ENCODE results near the gene POFUT2. TPM values are rescaled to one million over a fixed set of nuclear protein-coding genes. Genes with fewer than 3 reads are reported as not detected.
A peak's percentile ranks its signal among the peaks of the same experiment; 100 is the strongest.

Gene POFUT2, protein sequence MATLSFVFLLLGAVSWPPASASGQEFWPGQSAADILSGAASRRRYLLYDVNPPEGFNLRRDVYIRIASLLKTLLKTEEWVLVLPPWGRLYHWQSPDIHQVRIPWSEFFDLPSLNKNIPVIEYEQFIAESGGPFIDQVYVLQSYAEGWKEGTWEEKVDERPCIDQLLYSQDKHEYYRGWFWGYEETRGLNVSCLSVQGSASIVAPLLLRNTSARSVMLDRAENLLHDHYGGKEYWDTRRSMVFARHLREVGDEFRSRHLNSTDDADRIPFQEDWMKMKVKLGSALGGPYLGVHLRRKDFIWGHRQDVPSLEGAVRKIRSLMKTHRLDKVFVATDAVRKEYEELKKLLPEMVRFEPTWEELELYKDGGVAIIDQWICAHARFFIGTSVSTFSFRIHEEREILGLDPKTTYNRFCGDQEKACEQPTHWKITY
- total RNA-seq: 10 to 100 TPM; 19.5 to 66.3 (median 35.1) TPM

DNA sequence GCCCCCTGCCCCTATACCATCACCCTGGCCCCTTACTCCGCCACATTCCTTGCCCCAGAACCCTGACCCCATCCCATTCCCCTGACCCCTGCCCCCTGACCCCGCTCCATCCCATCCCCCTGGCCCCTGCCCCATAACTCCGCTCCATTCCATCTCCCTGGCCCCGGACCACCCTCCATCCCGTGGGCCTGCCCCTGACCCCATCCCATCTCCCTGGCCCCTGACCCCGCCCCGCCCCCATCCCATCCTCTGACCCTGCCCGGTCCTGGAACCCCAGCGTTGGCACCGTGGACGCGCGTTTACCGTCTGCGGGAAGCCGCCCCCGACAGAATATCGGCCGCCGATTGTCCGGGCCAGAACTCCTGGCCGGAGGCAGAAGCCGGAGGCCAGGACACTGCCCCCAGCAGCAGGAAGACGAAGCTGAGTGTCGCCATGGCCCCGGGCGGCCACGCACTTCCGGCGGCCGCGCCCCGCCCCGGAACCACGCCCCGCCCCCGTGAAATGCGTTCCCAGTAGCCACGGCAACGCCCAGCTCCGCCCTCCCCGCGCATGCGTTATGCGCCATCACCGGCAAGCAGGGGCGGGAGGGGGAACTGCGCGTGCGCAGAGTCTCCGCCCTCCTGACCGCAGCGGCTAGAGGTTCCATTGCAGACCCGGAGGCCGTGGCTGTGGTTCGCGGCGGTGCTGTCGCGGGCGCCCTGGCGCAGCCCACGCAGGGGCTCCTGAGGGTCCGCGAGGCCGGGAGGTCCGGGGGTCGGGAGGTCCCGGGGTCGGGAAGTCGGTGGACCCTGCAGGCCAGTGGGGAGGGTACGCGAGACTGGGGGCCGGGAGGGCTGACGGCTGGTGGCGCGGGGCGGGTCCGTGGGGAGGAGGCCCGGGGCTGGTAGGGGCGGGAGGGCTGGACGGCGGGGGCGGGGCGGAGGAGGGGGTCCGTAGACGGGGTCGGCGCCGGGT, at the start of gene POFUT2:
Gene POFUT2 (minus strand): TSS at position 458 of the 954 bp plus-strand sequence. CDS start 24 bp downstream, at position 434.
- Histone ChIP-seq H3K36me3 (peaks cover 0 to 33% (median 0%) of the 10 kb centered on the region in 3 donors), H3K9me3 (no peaks in the 10 kb centered on the region), H3K4me1 (peaks cover 0 to 50% (median 28%) of the 10 kb centered on the region in 4 donors), H3K27me3 (no peaks in the 10 kb centered on the region), H3K27ac (peak within 1 kb of the TSS; percentile 65 to 89 (median 82)), H3K4me3 (peak within 1 kb of the TSS; percentile 45 to 87 (median 61))
- DNase-seq (ENCODE audit: low spot score in 2 of 2): peak; percentile 93
- TF ChIP-seq POLR2A (IDR thresholded peaks at IDR 0.05): peak; percentile 70 to 87
- TF ChIP-seq, protein P1, sequence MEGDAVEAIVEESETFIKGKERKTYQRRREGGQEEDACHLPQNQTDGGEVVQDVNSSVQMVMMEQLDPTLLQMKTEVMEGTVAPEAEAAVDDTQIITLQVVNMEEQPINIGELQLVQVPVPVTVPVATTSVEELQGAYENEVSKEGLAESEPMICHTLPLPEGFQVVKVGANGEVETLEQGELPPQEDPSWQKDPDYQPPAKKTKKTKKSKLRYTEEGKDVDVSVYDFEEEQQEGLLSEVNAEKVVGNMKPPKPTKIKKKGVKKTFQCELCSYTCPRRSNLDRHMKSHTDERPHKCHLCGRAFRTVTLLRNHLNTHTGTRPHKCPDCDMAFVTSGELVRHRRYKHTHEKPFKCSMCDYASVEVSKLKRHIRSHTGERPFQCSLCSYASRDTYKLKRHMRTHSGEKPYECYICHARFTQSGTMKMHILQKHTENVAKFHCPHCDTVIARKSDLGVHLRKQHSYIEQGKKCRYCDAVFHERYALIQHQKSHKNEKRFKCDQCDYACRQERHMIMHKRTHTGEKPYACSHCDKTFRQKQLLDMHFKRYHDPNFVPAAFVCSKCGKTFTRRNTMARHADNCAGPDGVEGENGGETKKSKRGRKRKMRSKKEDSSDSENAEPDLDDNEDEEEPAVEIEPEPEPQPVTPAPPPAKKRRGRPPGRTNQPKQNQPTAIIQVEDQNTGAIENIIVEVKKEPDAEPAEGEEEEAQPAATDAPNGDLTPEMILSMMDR (IDR thresholded peaks at IDR 0.05): peak in 2 of 5 experiments; percentile 32 to 51
- TF ChIP-seq EP300 (IDR thresholded peaks at IDR 0.05): peak; percentile 86 to 98
- 2 to 3% methylated on average over 8 to 46 of the region's 90 CpGs for WGBS, 2 donors

DNA sequence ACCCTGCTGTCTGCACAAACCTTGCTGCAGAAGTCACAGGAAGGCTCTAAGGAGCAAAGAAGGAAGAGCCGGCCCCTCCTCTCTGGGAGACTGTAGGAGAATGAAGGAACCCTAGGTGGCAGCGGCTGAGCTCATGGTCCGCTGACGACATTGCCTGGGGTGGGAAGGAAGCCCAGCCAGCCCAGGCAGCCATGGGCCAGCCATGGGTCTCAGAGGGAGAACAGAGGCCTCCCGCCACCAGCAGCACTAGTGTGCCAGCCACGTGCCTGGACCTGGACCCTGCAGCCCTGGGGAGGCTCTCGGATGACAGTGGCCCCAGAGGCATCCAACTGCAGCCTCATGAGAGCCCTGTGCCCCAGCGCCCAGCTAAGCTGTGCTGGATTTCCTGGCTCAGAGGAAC, 49.2 kb upstream of the POFUT2 start:
- no peak overlapping the region for H3K4me3 ChIP-seq
- 42 to 55% methylated on average over 6 to 8 of the region's 8 CpGs for WGBS, 2 donors

DNA sequence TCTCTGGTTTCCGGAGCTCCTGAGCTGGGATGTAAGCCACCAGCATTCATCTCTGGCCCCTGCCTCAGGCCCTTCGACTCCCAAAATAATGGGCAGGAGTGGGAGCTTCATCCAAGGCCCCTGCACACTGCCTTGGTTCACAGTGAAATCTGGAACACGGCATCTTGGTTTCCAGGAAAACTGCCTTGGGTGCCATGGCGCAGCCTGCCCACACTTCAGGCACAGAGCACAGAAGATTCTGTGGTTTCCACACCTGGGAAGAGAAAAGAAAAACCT, 48.8 kb upstream of the POFUT2 start:
- Histone ChIP-seq H3K4me3 (no peak overlapping the region), H3K36me3 (no peaks in the 10 kb centered on the region), H3K4me1 (peaks cover 0 to 7% (median 1%) of the 10 kb centered on the region in 4 donors), H3K27ac (no peak overlapping the region), H3K9me3 (no peaks in the 10 kb centered on the region), H3K27me3 (no peaks in the 10 kb centered on the region)
- no peak for DNase-seq (ENCODE audit: low spot score in 2 of 2)
- TF ChIP-seq, protein P1 (IDR thresholded peaks at IDR 0.05): no peak
- TF ChIP-seq POLR2A (IDR thresholded peaks at IDR 0.05) (no peak), EP300 (IDR thresholded peaks at IDR 0.05) (no peak)
- 89 to 91% methylated on average over 2 to 4 of the region's 4 CpGs for WGBS, 2 donors

More for the DNA sequence above, 49.2 kb upstream of the POFUT2 start:
- Histone ChIP-seq H3K27ac (no peak overlapping the region), H3K9me3 (no peaks in the 10 kb centered on the region), H3K36me3 (no peaks in the 10 kb centered on the region), H3K27me3 (no peaks in the 10 kb centered on the region), H3K4me1 (peaks cover 0 to 7% (median 0%) of the 10 kb centered on the region in 4 donors)
- DNase-seq (ENCODE audit: low spot score in 2 of 2): no peak
- TF ChIP-seq POLR2A (IDR thresholded peaks at IDR 0.05) (no peak), EP300 (IDR thresholded peaks at IDR 0.05) (no peak)
- TF ChIP-seq, protein P1 (IDR thresholded peaks at IDR 0.05): no peak

DNA sequence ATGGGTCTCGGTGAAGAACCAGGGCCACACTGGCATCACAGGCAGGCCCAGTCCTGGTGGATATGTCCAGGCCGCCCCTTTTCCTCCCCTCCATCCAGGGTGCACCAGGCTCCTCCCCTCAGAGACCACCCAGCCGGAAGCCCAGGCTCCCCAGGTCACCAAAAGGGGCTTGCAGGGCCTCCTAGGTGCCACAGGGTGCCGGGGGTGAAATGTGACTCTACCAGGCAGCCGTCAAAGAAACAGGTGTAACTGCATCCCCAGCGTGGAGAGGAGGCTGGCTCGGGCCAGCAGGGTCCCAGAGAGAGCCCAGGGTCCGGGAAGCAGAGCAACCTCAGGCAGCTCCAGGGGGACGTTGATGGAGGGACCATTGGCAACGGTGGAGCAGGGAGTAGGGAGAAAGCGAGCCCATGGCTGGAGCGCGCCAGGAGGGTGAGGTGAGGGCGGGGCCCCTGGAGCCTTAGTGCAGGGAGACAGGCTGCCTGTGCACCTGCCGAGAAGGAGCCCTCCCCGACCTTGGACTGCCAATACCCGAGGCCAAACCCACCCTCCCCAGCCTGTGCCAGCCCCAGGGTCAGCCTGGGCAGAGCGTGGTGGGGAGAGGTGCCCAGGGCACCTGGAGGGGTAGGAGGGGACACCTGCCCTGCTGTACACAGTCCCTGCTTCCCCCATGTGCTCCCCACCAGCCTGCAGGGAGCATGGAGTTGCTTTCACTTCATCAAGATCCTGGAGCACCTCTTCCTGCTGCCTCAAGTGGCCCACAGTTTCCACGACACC, 48.3 kb upstream of the POFUT2 start:
- no peak for TF ChIP-seq EP300 (IDR thresholded peaks at IDR 0.05)
- Histone ChIP-seq H3K4me1 (peaks cover 0 to 7% (median 3%) of the 10 kb centered on the region in 4 donors), H3K4me3 (no peak overlapping the region), H3K27me3 (no peaks in the 10 kb centered on the region), H3K9me3 (no peaks in the 10 kb centered on the region), H3K27ac (no peak overlapping the region), H3K36me3 (no peaks in the 10 kb centered on the region)
- no peak for DNase-seq (ENCODE audit: low spot score in 2 of 2)
- 90 to 93% methylated on average over 17 to 19 of the region's 19 CpGs for WGBS, 2 donors

DNA sequence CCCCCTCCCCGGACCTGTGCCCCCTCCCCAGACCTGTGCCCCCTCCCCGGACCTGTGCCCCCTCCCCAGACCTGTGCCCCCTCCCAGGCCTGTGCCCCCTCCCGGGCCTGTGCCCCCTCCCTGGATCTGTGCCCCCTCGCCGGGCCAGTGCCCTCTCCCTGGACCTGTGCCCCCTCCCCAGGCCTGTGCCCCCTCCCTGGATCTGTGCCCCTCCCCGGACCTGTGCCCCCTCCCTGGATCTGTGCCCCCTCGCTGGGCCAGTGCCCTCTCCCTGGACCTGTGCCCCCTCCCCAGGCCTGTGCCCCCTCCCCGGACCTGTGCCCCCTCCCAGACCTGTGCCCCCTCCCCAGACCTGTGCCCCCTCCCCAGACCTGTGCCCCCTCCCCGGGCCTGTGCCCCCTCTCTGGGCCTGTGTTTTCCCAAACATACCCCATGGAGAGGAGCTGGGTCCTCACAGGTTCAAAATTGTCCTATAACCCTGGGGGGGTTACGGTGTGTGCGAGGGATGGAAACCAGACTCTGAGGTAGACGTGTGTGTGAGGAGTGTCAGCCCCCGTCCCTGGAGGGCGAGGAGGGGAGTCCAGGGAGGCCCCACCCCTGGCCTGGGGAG, 47.6 kb upstream of the POFUT2 start:
- H3K4me1 ChIP-seq: peaks cover 0 to 13% (median 6%) of the 10 kb centered on the region in 4 donors
- H3K27me3 ChIP-seq: no peaks in the 10 kb centered on the region
- DNase-seq (ENCODE audit: low spot score in 2 of 2): no peak
- no peak overlapping the region for H3K27ac ChIP-seq
- no peaks in the 10 kb centered on the region for H3K9me3 ChIP-seq
- no peaks in the 10 kb centered on the region for H3K36me3 ChIP-seq
- no peak overlapping the region for H3K4me3 ChIP-seq
- WGBS, 2 donors: 78% methylated on average over 6 of the region's 14 CpGs
- TF ChIP-seq, protein P1 (IDR thresholded peaks at IDR 0.05): no peak
- no peak for TF ChIP-seq POLR2A (IDR thresholded peaks at IDR 0.05)
- TF ChIP-seq EP300 (IDR thresholded peaks at IDR 0.05): no peak
